GM12874 (cell line): ENCODE measurements around the gene NRXN3.

Experiments
- TF ChIP-seq, protein P1 (sequence below): IDR thresholded peaks from 2 replicates; pipeline ENCODE4 v1.5.1; 2011; ENCODE audit warnings: low read depth, mild to moderate bottlenecking, control low read depth, low read length, moderate library complexity; ENCODE audit not compliant: insufficient read depth

NRXN3 gene

DNA sequence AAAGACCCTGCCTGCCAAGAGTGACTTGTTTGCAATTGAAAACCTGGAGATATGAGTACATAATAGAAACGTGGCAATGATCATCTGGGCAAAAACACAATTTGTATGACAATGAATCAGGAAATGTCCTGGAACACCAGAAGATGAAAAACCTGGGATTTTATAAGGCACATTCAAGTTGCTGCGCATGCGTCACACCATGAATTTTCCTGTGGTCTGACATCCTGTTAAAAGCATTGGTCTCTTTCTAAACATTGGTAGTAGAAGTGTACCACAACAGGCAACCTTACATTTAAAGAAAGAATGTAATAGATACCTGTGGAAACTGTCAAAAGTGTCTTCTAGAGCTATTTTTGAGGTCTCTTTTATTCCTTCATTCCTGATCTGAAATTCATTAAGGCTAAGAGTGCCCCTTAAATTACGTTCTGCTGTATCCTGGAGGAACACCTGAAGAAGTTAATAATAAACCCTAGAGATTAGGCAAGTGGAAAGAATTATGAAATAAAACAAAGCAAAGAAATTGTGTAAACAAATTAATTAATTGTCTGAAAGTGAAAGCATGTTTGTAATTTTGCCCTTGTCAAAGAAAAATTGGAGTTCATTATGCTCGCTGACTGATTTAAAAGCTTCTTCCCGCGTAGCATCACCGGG is 1364.7 kb downstream of the NRXN3 start:
- TF ChIP-seq, protein P1, sequence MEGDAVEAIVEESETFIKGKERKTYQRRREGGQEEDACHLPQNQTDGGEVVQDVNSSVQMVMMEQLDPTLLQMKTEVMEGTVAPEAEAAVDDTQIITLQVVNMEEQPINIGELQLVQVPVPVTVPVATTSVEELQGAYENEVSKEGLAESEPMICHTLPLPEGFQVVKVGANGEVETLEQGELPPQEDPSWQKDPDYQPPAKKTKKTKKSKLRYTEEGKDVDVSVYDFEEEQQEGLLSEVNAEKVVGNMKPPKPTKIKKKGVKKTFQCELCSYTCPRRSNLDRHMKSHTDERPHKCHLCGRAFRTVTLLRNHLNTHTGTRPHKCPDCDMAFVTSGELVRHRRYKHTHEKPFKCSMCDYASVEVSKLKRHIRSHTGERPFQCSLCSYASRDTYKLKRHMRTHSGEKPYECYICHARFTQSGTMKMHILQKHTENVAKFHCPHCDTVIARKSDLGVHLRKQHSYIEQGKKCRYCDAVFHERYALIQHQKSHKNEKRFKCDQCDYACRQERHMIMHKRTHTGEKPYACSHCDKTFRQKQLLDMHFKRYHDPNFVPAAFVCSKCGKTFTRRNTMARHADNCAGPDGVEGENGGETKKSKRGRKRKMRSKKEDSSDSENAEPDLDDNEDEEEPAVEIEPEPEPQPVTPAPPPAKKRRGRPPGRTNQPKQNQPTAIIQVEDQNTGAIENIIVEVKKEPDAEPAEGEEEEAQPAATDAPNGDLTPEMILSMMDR: no peak

DNA sequence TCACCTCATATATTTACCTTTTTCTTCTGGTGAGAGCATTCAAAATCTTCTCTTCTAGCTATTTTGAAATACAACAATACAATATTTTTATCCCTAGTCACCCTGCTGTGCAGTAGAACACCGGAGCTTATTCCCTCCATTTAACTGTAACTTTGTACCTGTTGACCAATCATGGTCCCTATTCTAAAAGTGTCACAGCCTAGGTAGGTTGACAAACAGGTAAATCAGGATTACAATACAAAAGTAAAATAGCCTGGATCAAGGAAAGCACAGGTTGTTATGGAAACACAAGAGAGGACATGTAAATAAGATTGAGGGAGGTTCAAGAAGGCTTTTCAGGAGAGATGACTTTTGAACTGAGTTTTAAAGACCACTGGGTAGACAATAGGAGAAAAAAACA is 1370.2 kb downstream of the NRXN3 start:
- TF ChIP-seq, protein P1: no peak

DNA sequence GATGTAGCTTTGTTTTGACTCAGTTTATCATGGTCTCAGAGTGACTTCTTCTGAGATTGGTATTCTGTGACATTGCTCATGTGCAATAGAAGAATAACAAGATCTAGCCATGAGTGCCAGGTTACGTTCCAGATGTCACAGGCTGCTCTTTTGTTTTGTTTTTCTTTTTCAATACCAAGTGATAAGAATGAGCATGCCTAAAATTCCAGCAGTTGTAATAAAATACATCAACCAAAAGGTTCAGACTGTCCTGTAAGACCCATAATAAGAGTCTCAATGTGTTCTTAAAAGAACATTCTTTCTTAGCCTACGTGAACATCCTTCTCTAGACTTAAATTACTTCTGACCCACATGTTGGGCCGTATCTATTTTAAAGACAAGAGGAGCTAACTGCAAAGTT is 1371.9 kb downstream of the NRXN3 start:
- TF ChIP-seq, protein P1: no peak

DNA sequence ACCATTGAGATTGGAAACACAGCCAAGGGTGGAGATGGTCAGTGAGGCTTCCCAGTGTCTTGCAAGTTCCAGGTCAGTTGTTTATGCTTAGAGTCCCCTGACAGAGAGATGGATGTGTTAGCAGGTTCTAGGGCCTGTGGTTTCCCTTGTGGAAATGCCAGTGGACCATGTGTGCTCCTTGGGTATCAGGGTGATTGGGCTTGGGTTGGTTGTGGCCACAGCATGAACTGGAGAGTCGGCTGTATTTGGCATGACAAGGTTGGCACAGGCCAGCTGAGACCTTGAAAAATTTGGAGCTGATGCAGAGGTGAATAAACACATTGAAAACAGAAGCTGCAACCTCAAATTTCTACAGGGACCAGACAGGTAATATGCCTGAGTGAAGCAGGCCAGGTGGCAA is 1373.2 kb downstream of the NRXN3 start:
- TF ChIP-seq, protein P1: no peak

DNA sequence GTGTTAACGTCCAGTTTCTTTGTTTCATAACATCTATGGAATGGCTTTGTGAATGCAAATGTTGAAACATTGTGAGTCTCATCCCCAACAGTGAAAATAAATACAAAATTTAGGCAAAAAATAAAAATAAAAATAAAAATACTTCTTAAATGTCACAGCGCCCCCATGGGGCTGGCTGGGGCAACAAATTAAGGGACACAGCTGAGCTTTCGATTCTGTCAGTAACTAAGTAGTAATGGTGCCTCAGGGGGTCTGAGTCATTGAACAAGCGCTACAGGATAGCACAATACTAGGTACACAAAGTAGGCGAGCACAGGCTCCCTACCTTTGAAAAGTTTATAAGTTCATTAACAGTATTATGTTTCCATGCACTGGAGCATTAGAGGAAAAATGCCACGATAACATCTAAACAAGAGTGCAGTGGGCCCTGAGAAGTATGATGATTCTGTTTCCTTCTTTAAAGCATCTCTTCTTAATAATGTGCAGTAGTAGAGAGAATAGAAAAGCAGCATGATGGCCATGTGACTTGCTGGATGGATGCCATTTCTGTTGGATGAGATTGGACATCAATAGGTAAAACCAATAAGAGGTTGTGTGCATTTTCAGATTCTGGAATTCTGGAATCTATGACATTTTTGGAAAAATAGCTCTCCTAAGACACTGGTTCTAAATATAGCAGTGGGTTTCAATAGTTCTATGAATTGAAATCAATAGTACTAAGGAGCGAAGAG is 1374.0 kb downstream of the NRXN3 start:
- TF ChIP-seq, protein P1: no peak

DNA sequence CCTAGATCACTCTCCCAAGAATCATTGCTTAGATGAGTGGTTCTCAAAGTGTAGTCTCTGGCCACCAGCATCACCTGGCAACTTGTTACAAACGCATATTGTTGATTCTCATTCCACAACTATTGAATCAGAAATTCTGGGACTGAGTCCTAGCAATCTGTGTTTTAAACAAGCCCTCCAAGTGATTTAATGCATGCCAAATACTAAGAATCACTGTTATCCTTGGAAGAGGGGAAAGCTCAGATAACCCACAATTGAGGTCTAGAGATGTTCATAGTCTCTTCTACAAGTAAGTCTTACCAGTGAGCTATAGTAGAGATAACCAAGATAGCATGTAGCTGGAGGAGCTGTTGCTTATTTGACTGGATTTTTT is 1374.5 kb downstream of the NRXN3 start:
- TF ChIP-seq, protein P1: no peak

DNA sequence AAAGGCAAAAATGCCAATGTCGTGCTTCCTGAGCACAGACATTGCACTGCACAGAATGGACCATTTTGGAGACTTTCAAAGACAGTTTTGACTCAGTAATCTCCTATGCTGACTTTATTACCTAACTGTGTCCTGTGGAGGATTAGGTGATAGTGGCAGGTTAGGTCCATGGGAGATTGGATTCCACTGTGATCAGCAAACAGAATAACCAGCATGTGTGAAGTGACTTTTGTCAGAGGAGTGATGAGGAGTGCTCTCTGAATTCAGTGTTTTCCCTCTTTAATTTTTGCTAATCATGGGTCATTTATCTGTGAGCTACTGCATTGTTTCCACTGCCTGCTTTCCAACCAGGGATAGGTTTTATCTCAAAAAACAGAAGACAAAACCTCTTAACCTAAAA is 1378.7 kb downstream of the NRXN3 start:
- TF ChIP-seq, protein P1: no peak
